Prostate gland (tissue), 2 donors: ENCODE data around the gene PRDM16.

ENCODE experiments used
- CTCF ChIP-seq, 4 experiments: fragments of 200-600 bp in 2 of 4; fragments of 450-650 bp in 2 of 4; sonication (generic) in 2 of 4; IDR thresholded peaks; 1 replicate in 3 of 4; 2 replicates in 1 of 4; pipeline ENCODE4 v1.5.1; 2016 to 2019; ENCODE audit warnings: antibody characterized with exemption in 4 of 4, mild to moderate bottlenecking in 2 of 4, moderate library complexity in 2 of 4
- POLR2A ChIP-seq: fragments of 450-650 bp; IDR thresholded peaks from one replicate; pipeline ENCODE4 v1.6.1; 2016; ENCODE audit warnings: antibody characterized with exemption, mild to moderate bottlenecking

GRCh38 chr1:3382326-3383057 lies 313.5 kb downstream of the PRDM16 start:
- TF ChIP-seq CTCF (IDR thresholded peaks at IDR 0.05) (no peak), POLR2A (no peak)
